SIG-M5 treated with dmso at 0.1 percent for 504 hours (cell line): Measurements from ENCODE around the gene HEXIM2.

Source experiments
- DNase-seq: peaks from one replicate; lab custom pipeline; 2025; ENCODE audit not compliant: unreplicated experiment; lab: John Stamatoyannopoulos, UW

HEXIM2 gene

GRCh38 chr17:45127548-45128300 is 34.0 kb upstream of the HEXIM2 start:
- DNase-seq, result no peak

- no peak for DNase-seq
Observed at GRCh38 chr17:45128331-45128730, 33.3 kb upstream of the HEXIM2 start.

- DNase-seq, result no peak
Observed at GRCh38 chr17:45128989-45129388, 32.7 kb upstream of the HEXIM2 start.

- no peak for DNase-seq
Observed at GRCh38 chr17:45129426-45129939, 32.2 kb upstream of the HEXIM2 start.

- DNase-seq, result no peak
Observed at GRCh38 chr17:45129940-45130680, 31.6 kb upstream of the HEXIM2 start.

- DNase-seq, result no peak
Observed at GRCh38 chr17:45130681-45131615, 30.7 kb upstream of the HEXIM2 start.

- no peak for DNase-seq
Observed at GRCh38 chr17:45131616-45132319, 29.9 kb upstream of the HEXIM2 start.

- no peak for DNase-seq
Observed at GRCh38 chr17:45132320-45132571, 29.4 kb upstream of the HEXIM2 start, which contains the start of gene PLCD3. Gene PLCD3 (minus strand): TSS chr17:45132515. CDS start chr17:45132410, 105 bp downstream.

GRCh38 chr17:45132572-45133463 is 28.9 kb upstream of the HEXIM2 start:
- peak; percentile 72 for DNase-seq

- DNase-seq, result peak; percentile 99
Observed at GRCh38 chr17:45135192-45135977, 26.3 kb upstream of the HEXIM2 start, which contains the start of gene ACBD4. Gene ACBD4 (plus strand): TSS chr17:45135687. CDS start chr17:45136145, 458 bp downstream.

GRCh38 chr17:45135978-45136791 is 25.5 kb upstream of the HEXIM2 start:
- DNase-seq, result no peak

GRCh38 chr17:45136846-45137560 is 24.7 kb upstream of the HEXIM2 start:
- no peak for DNase-seq

GRCh38 chr17:45137561-45138305 is 23.9 kb upstream of the HEXIM2 start:
- no peak for DNase-seq

GRCh38 chr17:45138911-45139532 is 22.7 kb upstream of the HEXIM2 start:
- no peak for DNase-seq

- no peak for DNase-seq
Observed at GRCh38 chr17:45139533-45139920, 22.1 kb upstream of the HEXIM2 start.

GRCh38 chr17:45143094-45143670 is 18.5 kb upstream of the HEXIM2 start:
- DNase-seq, result no peak
